Ishikawa (cell line): ENCODE data around the gene GPR82.

Experiments used
- CEBPB ChIP-seq: IDR thresholded peaks from 2 replicates; pipeline ENCODE4 v1.6.1; 2012
- CREB1 ChIP-seq: IDR thresholded peaks from 2 replicates; pipeline ENCODE4 v1.6.1; 2012; ENCODE audit warnings: low read depth
- EGR1 ChIP-seq: IDR thresholded peaks from 2 replicates; pipeline ENCODE4 v1.6.1; 2012
- EP300 ChIP-seq: IDR thresholded peaks from 2 replicates; pipeline ENCODE4 v1.6.1; 2012; ENCODE audit warnings: borderline replicate concordance
- FOXM1 ChIP-seq: IDR thresholded peaks from 2 replicates; pipeline ENCODE4 v1.6.1; 2012; ENCODE audit warnings: low read depth, borderline replicate concordance
- NFIC ChIP-seq: IDR thresholded peaks from 2 replicates; pipeline ENCODE4 v1.6.1; 2012
- RAD21 ChIP-seq: IDR thresholded peaks from 2 replicates; pipeline ENCODE4 v1.6.1; 2012; ENCODE audit warnings: low read depth
- TAF1 ChIP-seq: IDR thresholded peaks from 2 replicates; pipeline ENCODE4 v1.6.1; 2012; ENCODE audit warnings: low read depth, mild to moderate bottlenecking
- TCF12 ChIP-seq: IDR thresholded peaks from 2 replicates; pipeline ENCODE4 v1.6.1; 2012; ENCODE audit warnings: low read depth
- TEAD4 ChIP-seq: IDR thresholded peaks from 2 replicates; pipeline ENCODE4 v1.6.1; 2012
- YY1 ChIP-seq: IDR thresholded peaks from 2 replicates; pipeline ENCODE4 v1.6.1; 2012; ENCODE audit warnings: low read depth
- ZBTB7A ChIP-seq: IDR thresholded peaks from 2 replicates; pipeline ENCODE4 v1.6.1; 2012; ENCODE audit warnings: low read depth
- TF ChIP-seq, protein P1 (sequence below): IDR thresholded peaks from 2 replicates; pipeline ENCODE4 v1.6.1; 2012
- TF ChIP-seq, protein P2 (sequence below): IDR thresholded peaks from 2 replicates; pipeline ENCODE4 v1.6.1; 2012
- TF ChIP-seq, protein P3 (sequence below): IDR thresholded peaks from 2 replicates; pipeline ENCODE4 v1.6.1; 2012; ENCODE audit warnings: low read depth, mild to moderate bottlenecking

The GPR82 gene

DNA sequence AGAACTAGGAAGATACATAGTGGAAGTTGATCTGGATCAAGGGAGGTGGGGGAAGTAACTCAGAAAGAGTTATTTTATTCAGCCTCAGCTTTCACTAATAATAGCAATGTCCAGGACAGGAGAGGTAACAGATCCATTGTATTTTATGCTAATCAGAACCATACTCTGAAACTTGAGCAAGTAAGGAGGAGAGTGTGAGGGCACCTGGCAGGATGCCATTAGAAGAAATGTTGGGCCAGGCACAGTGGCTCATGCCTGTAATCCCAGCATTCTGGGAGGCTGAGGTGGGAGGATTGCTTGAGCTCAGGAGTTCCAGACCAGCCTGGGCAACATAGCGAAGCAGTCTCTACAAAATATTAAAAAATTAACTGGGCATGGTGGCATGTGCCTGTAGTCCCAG is 18.9 kb upstream of the GPR82 start:
- TF ChIP-seq YY1 (no peak), EGR1 (no peak), CEBPB (no peak), TCF12 (no peak), ZBTB7A (no peak), RAD21 (no peak), TAF1 (no peak), FOXM1 (no peak), TEAD4 (no peak)
- TF ChIP-seq, protein P1, sequence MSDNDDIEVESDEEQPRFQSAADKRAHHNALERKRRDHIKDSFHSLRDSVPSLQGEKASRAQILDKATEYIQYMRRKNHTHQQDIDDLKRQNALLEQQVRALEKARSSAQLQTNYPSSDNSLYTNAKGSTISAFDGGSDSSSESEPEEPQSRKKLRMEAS = no peak

DNA sequence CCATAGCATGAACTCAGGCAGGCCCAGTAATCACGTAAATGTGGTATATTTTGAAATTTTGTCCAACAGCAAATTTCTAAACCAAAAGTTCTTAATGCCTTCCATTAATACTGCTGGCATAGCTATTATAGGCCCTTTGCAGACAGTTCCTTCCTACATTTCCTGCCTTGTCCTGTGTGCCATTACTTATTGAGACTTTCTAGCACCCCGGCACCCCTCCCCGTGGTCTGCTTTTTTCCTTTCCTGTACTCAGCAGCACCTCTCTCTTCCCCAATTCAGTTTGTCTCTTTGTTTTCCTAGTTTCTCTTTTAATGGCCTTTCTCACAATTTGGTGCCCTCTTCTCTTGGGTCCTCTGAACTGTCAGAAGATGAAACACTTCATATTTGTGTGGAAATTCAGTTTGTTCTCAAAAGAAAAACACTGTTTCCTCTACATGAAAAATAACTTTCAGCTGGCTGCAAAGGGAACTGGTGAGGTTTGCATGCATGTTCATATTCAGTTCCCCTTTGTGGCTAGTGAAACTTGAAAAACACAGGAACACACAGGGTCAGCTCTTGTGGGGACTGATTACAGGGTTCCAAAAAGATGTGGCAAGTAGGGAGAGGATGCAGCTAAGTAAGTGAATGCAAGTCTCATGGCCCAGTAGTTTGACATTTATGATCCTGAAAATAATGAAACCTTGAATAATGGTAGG is 18.2 kb upstream of the GPR82 start:
- no peak for TF ChIP-seq ZBTB7A
- no peak for TF ChIP-seq FOXM1
- no peak for TF ChIP-seq TAF1
- TF ChIP-seq TCF12 = no peak
- TF ChIP-seq EP300 = no peak
- no peak for TF ChIP-seq CREB1
- TF ChIP-seq, protein P2, sequence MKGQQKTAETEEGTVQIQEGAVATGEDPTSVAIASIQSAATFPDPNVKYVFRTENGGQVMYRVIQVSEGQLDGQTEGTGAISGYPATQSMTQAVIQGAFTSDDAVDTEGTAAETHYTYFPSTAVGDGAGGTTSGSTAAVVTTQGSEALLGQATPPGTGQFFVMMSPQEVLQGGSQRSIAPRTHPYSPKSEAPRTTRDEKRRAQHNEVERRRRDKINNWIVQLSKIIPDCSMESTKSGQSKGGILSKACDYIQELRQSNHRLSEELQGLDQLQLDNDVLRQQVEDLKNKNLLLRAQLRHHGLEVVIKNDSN = no peak
- TF ChIP-seq YY1 = no peak
- TF ChIP-seq TEAD4 = no peak
- TF ChIP-seq CEBPB = no peak
- no peak for TF ChIP-seq NFIC
- TF ChIP-seq RAD21 = no peak

DNA sequence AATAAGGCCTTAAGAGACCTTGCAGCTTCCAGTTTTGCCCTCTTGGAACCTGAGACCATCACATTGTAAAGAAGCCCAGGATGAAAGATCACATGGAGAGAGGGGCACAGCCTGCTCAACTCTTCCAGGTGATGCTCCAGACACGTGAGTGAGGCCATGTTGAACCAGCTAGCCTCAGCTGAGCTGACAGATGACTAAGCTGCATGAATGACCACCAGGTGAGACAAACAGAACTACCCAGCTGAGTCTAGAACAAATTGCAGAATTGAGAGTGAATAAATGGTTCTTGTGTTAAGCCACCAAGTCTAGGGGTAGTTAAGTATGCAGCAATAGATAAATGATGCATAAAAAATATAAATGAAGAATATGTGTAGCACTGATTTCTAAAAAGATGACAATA is 16.8 kb upstream of the GPR82 start:
- TF ChIP-seq CREB1 = no peak
- TF ChIP-seq RAD21 = no peak
- no peak for TF ChIP-seq TAF1
- TF ChIP-seq CEBPB = no peak
- TF ChIP-seq ZBTB7A = no peak

DNA sequence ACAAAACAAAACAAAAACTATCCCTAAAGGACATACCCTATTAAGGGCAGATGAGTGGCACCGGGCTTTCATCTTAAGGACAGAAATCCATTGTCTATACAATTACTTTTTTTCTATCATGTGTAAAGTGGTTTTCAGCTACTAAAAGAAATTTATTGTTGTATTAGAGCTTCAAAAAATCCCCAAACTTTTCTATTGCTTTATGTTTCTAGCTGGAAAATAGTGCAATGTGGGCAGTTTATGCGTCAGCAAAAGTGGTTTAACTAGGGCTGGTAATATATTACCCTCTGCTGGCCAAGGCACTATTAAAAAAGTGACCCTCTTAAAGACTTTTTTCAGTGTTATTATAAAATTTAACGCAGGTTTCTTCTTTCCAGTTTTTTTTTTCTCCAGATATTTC is 15.5 kb upstream of the GPR82 start:
- TF ChIP-seq EP300 (no peak), CEBPB (no peak)
- TF ChIP-seq, protein P3, sequence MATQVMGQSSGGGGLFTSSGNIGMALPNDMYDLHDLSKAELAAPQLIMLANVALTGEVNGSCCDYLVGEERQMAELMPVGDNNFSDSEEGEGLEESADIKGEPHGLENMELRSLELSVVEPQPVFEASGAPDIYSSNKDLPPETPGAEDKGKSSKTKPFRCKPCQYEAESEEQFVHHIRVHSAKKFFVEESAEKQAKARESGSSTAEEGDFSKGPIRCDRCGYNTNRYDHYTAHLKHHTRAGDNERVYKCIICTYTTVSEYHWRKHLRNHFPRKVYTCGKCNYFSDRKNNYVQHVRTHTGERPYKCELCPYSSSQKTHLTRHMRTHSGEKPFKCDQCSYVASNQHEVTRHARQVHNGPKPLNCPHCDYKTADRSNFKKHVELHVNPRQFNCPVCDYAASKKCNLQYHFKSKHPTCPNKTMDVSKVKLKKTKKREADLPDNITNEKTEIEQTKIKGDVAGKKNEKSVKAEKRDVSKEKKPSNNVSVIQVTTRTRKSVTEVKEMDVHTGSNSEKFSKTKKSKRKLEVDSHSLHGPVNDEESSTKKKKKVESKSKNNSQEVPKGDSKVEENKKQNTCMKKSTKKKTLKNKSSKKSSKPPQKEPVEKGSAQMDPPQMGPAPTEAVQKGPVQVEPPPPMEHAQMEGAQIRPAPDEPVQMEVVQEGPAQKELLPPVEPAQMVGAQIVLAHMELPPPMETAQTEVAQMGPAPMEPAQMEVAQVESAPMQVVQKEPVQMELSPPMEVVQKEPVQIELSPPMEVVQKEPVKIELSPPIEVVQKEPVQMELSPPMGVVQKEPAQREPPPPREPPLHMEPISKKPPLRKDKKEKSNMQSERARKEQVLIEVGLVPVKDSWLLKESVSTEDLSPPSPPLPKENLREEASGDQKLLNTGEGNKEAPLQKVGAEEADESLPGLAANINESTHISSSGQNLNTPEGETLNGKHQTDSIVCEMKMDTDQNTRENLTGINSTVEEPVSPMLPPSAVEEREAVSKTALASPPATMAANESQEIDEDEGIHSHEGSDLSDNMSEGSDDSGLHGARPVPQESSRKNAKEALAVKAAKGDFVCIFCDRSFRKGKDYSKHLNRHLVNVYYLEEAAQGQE = no peak

DNA sequence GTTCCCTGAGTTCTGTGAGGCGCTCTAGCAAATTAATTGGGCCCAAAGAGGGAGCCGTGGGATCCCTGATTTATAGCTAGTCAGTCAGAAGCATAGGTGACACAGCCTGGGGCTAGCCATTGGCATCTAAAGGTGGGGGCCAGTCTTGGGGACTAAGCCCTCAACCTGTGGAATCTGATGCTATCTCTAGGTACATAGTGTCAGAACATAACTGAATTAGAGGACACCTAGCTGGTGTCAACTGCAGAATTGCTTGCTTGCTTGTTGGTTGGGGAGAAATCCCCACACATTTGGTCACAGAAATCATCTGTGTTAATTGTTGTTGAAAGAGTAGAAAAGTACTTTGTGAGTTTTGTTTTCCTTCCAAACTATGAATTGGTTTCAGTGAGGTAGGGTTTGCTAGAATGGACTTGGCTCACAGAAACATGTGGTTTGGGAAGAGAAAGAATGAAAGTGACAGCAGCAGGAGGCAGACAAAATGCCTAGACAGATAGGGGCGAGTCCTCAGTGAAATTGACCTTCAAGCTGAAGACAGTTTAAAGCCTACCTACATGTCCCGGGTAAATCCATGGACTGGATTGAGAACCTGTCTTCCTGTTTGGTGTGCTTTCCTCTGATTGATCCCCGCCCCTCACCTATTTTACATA is 12.8 kb upstream of the GPR82 start:
- no peak for TF ChIP-seq NFIC
- no peak for TF ChIP-seq EGR1
- no peak for TF ChIP-seq CEBPB
- TF ChIP-seq CREB1 = no peak
- TF ChIP-seq, protein P1 = no peak
- TF ChIP-seq, protein P2 = no peak
- TF ChIP-seq FOXM1 = no peak
- no peak for TF ChIP-seq TEAD4
- TF ChIP-seq, protein P3 = no peak
- no peak for TF ChIP-seq EP300

DNA sequence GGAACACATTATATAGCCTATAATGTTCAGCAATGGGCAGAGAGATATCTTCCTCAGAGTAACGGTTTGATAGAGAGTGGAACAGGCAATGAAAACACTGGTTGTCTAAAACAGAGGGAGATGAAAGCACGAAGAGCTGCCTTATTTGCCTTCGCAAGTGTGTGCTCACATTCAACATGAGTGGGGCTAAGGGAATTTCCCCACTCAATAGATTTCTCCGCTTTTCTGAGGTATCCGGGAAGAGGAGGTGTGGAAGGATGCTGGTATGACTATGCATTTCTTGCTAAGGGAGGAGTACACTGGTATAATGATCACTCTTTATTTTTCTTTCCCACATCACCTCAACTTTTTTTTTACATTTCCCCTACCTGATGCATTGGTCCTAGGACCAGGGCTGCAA is 7.8 kb upstream of the GPR82 start:
- TF ChIP-seq, protein P3 = no peak
